GM23338 (cell line): Measurements from ENCODE around the gene ARHGAP42. TPM values are rescaled to one million over a fixed set of nuclear protein-coding genes. Genes with fewer than 3 reads are reported as not detected.

Experiments used
- EZH2 ChIP-seq: fragments of 200-600 bp; sonication (generic); IDR thresholded peaks from one replicate; pipeline ENCODE4 v1.8.0; 2017; ENCODE audit warnings: antibody characterized with exemption, mild to moderate bottlenecking, low read depth; ENCODE audit not compliant: unreplicated experiment
- JUNB ChIP-seq: IDR thresholded peaks from one replicate; pipeline ENCODE4 v1.6.1; 2016; ENCODE audit warnings: antibody characterized with exemption; ENCODE audit not compliant: unreplicated experiment
- NANOG ChIP-seq: IDR thresholded peaks from 2 replicates; pipeline ENCODE4 v1.6.1; 2016; ENCODE audit warnings: antibody characterized with exemption, borderline replicate concordance
- STAT1 ChIP-seq: IDR thresholded peaks from one replicate; pipeline ENCODE4 v1.6.1; 2016; ENCODE audit warnings: antibody characterized with exemption; ENCODE audit not compliant: unreplicated experiment
- ZNF114 ChIP-seq: fragments of 250-450 bp; sonication (Bioruptor Pico); IDR thresholded peaks from 2 replicates; pipeline ENCODE4 v1.5.0; 2020; ENCODE audit warnings: mild to moderate bottlenecking, moderate library complexity
- polyA plus RNA-seq: library from polyadenylated mRNA; unstranded; fragments of >200 nt; fragmentation: Nextera tagmentation; extraction: Ambion mirVana; gene quantifications from 2 replicates; pipeline ENCODE4 v1.2.1, GENCODE V29; 2016
- total RNA-seq: library from RNA; depleted of rRNA; stranded (reverse); fragments of >200 nt; shearing (Covaris generic); gene quantifications from 2 replicates; pipeline ENCODE4 v1.2.3, GENCODE V29; 2014
- TF ChIP-seq, protein P1 (sequence below): fragments of 250-450 bp; sonication (Bioruptor Pico); IDR thresholded peaks from 2 replicates; pipeline ENCODE4 v1.5.0; 2020; ENCODE audit warnings: mild to moderate bottlenecking, moderate library complexity
- TF ChIP-seq, protein P2 (sequence below): IDR thresholded peaks from 2 replicates; pipeline ENCODE4 v1.6.1; 2016; ENCODE audit warnings: antibody characterized with exemption
- TF ChIP-seq, protein P3 (sequence below): IDR thresholded peaks from one replicate; pipeline ENCODE4 v1.6.1; 2018; ENCODE audit warnings: antibody characterized with exemption; ENCODE audit not compliant: unreplicated experiment

Gene ARHGAP42
- total and polyA plus RNA-seq, 2 experiments from 2014 or later, result 23.7 to 35.7 TPM

DNA sequence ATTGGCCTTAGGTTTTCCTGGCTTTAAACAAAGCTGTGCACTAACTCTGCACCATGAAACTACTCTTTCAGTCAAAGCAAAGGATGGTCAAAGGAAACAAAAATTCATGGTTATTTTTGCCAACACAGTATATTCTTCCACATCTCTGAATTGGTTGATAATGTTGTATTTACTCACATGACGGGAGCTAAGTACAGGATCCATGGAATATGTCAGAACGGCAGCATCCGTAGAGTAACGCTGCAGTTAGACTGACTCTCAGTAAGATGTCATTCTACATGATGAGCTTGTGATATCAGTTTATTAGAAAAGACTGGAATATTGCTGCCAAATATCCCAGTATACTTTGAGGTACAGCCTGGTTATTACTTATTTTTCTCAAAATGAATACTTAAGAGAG lies 270.4 kb downstream of the ARHGAP42 start (continued):
- TF ChIP-seq, protein P1, sequence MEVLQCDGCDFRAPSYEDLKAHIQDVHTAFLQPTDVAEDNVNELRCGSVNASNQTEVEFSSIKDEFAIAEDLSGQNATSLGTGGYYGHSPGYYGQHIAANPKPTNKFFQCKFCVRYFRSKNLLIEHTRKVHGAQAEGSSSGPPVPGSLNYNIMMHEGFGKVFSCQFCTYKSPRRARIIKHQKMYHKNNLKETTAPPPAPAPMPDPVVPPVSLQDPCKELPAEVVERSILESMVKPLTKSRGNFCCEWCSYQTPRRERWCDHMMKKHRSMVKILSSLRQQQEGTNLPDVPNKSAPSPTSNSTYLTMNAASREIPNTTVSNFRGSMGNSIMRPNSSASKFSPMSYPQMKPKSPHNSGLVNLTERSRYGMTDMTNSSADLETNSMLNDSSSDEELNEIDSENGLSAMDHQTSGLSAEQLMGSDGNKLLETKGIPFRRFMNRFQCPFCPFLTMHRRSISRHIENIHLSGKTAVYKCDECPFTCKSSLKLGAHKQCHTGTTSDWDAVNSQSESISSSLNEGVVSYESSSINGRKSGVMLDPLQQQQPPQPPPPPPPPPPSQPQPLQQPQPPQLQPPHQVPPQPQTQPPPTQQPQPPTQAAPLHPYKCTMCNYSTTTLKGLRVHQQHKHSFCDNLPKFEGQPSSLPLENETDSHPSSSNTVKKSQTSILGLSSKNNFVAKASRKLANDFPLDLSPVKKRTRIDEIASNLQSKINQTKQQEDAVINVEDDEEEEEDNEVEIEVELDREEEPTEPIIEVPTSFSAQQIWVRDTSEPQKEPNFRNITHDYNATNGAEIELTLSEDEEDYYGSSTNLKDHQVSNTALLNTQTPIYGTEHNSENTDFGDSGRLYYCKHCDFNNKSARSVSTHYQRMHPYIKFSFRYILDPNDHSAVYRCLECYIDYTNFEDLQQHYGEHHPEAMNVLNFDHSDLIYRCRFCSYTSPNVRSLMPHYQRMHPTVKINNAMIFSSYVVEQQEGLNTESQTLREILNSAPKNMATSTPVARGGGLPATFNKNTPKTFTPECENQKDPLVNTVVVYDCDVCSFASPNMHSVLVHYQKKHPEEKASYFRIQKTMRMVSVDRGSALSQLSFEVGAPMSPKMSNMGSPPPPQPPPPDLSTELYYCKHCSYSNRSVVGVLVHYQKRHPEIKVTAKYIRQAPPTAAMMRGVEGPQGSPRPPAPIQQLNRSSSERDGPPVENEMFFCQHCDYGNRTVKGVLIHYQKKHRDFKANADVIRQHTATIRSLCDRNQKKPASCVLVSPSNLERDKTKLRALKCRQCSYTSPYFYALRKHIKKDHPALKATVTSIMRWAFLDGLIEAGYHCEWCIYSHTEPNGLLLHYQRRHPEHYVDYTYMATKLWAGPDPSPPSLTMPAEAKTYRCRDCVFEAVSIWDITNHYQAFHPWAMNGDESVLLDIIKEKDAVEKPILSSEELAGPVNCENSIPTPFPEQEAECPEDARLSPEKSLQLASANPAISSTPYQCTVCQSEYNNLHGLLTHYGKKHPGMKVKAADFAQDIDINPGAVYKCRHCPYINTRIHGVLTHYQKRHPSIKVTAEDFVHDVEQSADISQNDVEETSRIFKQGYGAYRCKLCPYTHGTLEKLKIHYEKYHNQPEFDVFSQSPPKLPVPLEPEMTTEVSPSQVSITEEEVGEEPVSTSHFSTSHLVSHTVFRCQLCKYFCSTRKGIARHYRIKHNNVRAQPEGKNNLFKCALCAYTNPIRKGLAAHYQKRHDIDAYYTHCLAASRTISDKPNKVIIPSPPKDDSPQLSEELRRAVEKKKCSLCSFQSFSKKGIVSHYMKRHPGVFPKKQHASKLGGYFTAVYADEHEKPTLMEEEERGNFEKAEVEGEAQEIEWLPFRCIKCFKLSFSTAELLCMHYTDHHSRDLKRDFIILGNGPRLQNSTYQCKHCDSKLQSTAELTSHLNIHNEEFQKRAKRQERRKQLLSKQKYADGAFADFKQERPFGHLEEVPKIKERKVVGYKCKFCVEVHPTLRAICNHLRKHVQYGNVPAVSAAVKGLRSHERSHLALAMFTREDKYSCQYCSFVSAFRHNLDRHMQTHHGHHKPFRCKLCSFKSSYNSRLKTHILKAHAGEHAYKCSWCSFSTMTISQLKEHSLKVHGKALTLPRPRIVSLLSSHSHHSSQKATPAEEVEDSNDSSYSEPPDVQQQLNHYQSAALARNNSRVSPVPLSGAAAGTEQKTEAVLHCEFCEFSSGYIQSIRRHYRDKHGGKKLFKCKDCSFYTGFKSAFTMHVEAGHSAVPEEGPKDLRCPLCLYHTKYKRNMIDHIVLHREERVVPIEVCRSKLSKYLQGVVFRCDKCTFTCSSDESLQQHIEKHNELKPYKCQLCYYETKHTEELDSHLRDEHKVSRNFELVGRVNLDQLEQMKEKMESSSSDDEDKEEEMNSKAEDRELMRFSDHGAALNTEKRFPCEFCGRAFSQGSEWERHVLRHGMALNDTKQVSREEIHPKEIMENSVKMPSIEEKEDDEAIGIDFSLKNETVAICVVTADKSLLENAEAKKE (CRISPR knock-in tag), result no peak
- TF ChIP-seq NANOG (no peak), JUNB (no peak), STAT1 (no peak), ZNF114 (no peak), EZH2 (no peak)
- TF ChIP-seq, protein P2, sequence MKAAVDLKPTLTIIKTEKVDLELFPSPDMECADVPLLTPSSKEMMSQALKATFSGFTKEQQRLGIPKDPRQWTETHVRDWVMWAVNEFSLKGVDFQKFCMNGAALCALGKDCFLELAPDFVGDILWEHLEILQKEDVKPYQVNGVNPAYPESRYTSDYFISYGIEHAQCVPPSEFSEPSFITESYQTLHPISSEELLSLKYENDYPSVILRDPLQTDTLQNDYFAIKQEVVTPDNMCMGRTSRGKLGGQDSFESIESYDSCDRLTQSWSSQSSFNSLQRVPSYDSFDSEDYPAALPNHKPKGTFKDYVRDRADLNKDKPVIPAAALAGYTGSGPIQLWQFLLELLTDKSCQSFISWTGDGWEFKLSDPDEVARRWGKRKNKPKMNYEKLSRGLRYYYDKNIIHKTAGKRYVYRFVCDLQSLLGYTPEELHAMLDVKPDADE, result no peak
- TF ChIP-seq, protein P3, sequence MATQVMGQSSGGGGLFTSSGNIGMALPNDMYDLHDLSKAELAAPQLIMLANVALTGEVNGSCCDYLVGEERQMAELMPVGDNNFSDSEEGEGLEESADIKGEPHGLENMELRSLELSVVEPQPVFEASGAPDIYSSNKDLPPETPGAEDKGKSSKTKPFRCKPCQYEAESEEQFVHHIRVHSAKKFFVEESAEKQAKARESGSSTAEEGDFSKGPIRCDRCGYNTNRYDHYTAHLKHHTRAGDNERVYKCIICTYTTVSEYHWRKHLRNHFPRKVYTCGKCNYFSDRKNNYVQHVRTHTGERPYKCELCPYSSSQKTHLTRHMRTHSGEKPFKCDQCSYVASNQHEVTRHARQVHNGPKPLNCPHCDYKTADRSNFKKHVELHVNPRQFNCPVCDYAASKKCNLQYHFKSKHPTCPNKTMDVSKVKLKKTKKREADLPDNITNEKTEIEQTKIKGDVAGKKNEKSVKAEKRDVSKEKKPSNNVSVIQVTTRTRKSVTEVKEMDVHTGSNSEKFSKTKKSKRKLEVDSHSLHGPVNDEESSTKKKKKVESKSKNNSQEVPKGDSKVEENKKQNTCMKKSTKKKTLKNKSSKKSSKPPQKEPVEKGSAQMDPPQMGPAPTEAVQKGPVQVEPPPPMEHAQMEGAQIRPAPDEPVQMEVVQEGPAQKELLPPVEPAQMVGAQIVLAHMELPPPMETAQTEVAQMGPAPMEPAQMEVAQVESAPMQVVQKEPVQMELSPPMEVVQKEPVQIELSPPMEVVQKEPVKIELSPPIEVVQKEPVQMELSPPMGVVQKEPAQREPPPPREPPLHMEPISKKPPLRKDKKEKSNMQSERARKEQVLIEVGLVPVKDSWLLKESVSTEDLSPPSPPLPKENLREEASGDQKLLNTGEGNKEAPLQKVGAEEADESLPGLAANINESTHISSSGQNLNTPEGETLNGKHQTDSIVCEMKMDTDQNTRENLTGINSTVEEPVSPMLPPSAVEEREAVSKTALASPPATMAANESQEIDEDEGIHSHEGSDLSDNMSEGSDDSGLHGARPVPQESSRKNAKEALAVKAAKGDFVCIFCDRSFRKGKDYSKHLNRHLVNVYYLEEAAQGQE, result no peak
